Fibroblast of lung (primary cell): ENCODE measurements around the gene THRA. TPM values are rescaled to one million over a fixed set of nuclear protein-coding genes. Genes with fewer than 3 reads are reported as not detected.
A peak's percentile ranks its signal among the peaks of the same experiment; 100 is the strongest.

Experiments used
- DNase-seq, 2 donors: peaks; one replicate each; pipeline versions ENCODE4 v3.0.0 to v3.0.0-alpha.2; 2010; ENCODE audit warnings: low read depth in 2 of 2
- H2AFZ ChIP-seq: 2 replicates; pipeline ENCODE4 v1.5.1; 2012; ENCODE audit warnings: low read length, control low read depth, inconsistent platforms
- H3K27ac ChIP-seq: 2 replicates; pipeline ENCODE4 v1.5.1; 2011; ENCODE audit warnings: low read length, control low read depth; ENCODE audit not compliant: insufficient read depth
- H3K27me3 ChIP-seq: 2 replicates; pipeline ENCODE4 v1.5.1; 2011; ENCODE audit warnings: mild to moderate bottlenecking, low read length; ENCODE audit not compliant: control insufficient read depth, insufficient read depth
- H3K36me3 ChIP-seq: 2 replicates; pipeline ENCODE4 v1.5.1; 2011; ENCODE audit warnings: low read length; ENCODE audit not compliant: control insufficient read depth, insufficient read depth
- H3K4me1 ChIP-seq: 2 replicates; pipeline ENCODE4 v1.5.1; 2011; ENCODE audit warnings: low read length; ENCODE audit not compliant: control insufficient read depth, insufficient read depth; ENCODE audit errors: extremely low read depth
- H3K4me2 ChIP-seq: 2 replicates; pipeline ENCODE4 v1.5.1; 2011; ENCODE audit warnings: low read length, control low read depth; ENCODE audit not compliant: insufficient read depth; ENCODE audit errors: extremely low read depth
- H3K4me3 ChIP-seq, 4 experiments: fragments of 200-600 bp in 1 of 4; sonication (generic) in 1 of 4; replicated peaks in 1 of 4; 2 replicates each; pipeline ENCODE4 v1.5.1; 2011 to 2016; ENCODE audit warnings: low read length in 4 of 4, low read depth in 3 of 4, mild to moderate bottlenecking in 3 of 4, control low read depth in 2 of 4, inconsistent platforms in 1 of 4, mixed read lengths in 1 of 4; ENCODE audit not compliant: insufficient read depth in 1 of 4; ENCODE audit errors: control extremely low read depth in 1 of 4
- H3K79me2 ChIP-seq: 2 replicates; pipeline ENCODE4 v1.5.1; 2012; ENCODE audit warnings: mild to moderate bottlenecking, low read length, inconsistent platforms; ENCODE audit not compliant: control insufficient read depth, insufficient read depth
- H3K9ac ChIP-seq: 2 replicates; pipeline ENCODE4 v1.5.1; 2011; ENCODE audit warnings: mild to moderate bottlenecking, low read length, control low read depth; ENCODE audit not compliant: insufficient read depth
- H3K9me3 ChIP-seq: 2 replicates; pipeline ENCODE4 v1.5.1; 2012; ENCODE audit warnings: low read depth, low read length; ENCODE audit not compliant: control insufficient read depth, insufficient read depth
- H4K20me1 ChIP-seq: 2 replicates; pipeline ENCODE4 v1.5.1; 2011; ENCODE audit warnings: low read length; ENCODE audit not compliant: control insufficient read depth, insufficient read depth; ENCODE audit errors: extremely low read depth
- EZH2 ChIP-seq: IDR thresholded peaks from 2 replicates; pipeline ENCODE4 v1.5.1; 2012; ENCODE audit warnings: low read length, control low read depth, mild to moderate bottlenecking; ENCODE audit errors: missing control alignments
- polyA plus RNA-seq, 2 donors: library from polyadenylated mRNA; depleted of rRNA in 1 of 2; stranded (reverse) in 1 of 2; unstranded in 1 of 2; fragments of >200 nt; gene quantifications; 2 replicates each; pipeline ENCODE4 v1.2.1, GENCODE V29; 2011 to 2012; ENCODE audit warnings: missing spikeins in 1 of 2
- total RNA-seq: library from RNA; depleted of rRNA; stranded (reverse); fragments of >200 nt; gene quantifications from 2 replicates; pipeline ENCODE4 v1.2.1, GENCODE V29; 2014
- TF ChIP-seq, protein P1 (sequence below), 2 donors: IDR thresholded peaks in 1 of 2; conservative IDR thresholded peaks in 1 of 2; 1 replicate in 1 of 2; 2 replicates in 1 of 2; pipeline ENCODE4 v1.5.1; 2011 to 2012; ENCODE audit warnings: low read length in 2 of 2, control low read depth in 1 of 2, inconsistent platforms in 1 of 2, low read depth in 1 of 2, mild to moderate bottlenecking in 1 of 2

Gene THRA
- total and polyA plus RNA-seq, 2 donors (not counting 1 experiment from before 2014, with no cell fraction given), result 27.2 to 52.8 TPM

DNA sequence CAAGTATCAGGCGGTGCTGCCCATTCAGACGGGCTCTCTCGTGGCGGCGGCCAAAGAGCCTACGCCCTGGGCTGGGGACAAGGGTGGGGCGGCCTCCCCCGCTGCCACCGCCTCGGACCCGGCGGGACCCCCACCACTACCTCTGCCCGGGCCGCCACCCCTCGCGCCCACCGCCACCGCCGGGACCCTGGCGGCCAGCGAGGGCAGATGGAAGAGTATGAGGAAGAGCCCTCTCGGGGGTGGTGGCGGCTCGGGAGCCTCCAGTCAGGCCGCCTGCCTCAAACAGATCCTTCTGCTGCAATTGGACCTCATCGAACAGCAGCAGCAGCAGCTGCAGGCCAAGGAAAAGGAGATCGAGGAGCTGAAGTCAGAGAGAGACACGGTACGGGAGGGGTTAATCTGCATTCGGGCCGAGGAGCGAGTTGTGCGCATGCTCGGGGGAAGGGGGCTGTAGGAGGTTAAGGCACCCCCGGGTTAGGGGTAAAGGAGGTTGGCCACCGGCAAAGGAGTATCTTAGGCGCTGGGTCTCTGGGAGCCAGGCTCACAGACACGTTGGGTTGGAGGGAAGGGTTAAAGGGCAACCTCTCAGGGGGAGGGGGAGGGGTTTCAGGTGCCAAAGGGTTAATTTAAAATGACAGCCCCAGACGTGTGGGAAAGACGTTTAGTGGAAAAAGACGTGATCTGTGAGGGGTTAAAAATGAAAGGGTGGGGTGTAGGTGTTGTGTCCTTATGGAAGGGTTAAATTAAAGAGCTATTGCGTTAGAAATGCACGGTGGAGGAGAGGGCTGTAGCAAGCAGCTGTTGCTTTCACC is 60.4 kb downstream of the THRA start:
- peaks cover 7% of the 10 kb centered on the region for H3K36me3 ChIP-seq
- DNase-seq, result peak; percentile 37 to 45

DNA sequence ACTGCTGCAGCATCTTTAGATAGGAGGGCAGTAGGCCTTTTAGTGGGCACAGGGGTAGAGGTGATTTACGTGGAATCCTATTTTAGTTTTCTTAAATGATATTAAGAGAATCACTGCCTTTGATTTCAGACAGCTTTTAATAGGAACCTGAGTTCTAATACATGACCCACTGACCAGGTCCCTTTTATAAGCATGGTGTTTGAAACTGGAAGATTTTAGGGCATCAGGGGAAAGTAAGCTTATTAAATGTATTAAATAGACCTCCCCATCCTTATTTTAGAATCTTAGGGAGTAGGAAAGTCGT is 61.0 kb downstream of the THRA start:
- H3K4me3 ChIP-seq, result peak overlapping the region; percentile 98 to 100 (median 98)
- DNase-seq, result no peak
- H3K27ac ChIP-seq, result peak overlapping the region; percentile 76

More for the DNA sequence above, 60.4 kb downstream of the THRA start:
- Histone ChIP-seq H3K9ac (peak overlapping the region; percentile 83), H3K4me2 (peak overlapping the region; percentile 96), H2AFZ (no peak overlapping the region), H3K27me3 (no peaks in the 10 kb centered on the region), H3K27ac (peak overlapping the region; percentile 76), H3K4me1 (peaks cover 2% of the 10 kb centered on the region), H3K4me3 (peak overlapping the region; percentile 98 to 100 (median 98)), H4K20me1 (peaks cover 2% of the 10 kb centered on the region), H3K9me3 (no peaks in the 10 kb centered on the region), H3K79me2 (peaks cover 68% of the 10 kb centered on the region)
- TF ChIP-seq EZH2, result no peak
- TF ChIP-seq, protein P1, sequence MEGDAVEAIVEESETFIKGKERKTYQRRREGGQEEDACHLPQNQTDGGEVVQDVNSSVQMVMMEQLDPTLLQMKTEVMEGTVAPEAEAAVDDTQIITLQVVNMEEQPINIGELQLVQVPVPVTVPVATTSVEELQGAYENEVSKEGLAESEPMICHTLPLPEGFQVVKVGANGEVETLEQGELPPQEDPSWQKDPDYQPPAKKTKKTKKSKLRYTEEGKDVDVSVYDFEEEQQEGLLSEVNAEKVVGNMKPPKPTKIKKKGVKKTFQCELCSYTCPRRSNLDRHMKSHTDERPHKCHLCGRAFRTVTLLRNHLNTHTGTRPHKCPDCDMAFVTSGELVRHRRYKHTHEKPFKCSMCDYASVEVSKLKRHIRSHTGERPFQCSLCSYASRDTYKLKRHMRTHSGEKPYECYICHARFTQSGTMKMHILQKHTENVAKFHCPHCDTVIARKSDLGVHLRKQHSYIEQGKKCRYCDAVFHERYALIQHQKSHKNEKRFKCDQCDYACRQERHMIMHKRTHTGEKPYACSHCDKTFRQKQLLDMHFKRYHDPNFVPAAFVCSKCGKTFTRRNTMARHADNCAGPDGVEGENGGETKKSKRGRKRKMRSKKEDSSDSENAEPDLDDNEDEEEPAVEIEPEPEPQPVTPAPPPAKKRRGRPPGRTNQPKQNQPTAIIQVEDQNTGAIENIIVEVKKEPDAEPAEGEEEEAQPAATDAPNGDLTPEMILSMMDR (conservative IDR thresholded peaks at IDR 0.05 in 1 of 2, IDR thresholded peaks at IDR 0.05 in 1 of 2; ENCODE audit: low read depth in 1 of 2, low read length in 2 of 2), result no peak

More for the DNA sequence above, 61.0 kb downstream of the THRA start:
- Histone ChIP-seq H3K9me3 (no peaks in the 10 kb centered on the region), H3K4me1 (peaks cover 2% of the 10 kb centered on the region), H2AFZ (no peak overlapping the region), H3K79me2 (peaks cover 68% of the 10 kb centered on the region), H3K36me3 (peaks cover 7% of the 10 kb centered on the region), H3K4me2 (peak overlapping the region; percentile 96), H3K9ac (peak overlapping the region; percentile 83), H3K27me3 (no peaks in the 10 kb centered on the region), H4K20me1 (peaks cover 2% of the 10 kb centered on the region)
- TF ChIP-seq, protein P1 (conservative IDR thresholded peaks at IDR 0.05 in 1 of 2, IDR thresholded peaks at IDR 0.05 in 1 of 2; ENCODE audit: low read depth in 1 of 2, low read length in 2 of 2), result no peak
- no peak for TF ChIP-seq EZH2
